Measurements from ENCODE around the gene E4F1.

Gene E4F1

DNA sequence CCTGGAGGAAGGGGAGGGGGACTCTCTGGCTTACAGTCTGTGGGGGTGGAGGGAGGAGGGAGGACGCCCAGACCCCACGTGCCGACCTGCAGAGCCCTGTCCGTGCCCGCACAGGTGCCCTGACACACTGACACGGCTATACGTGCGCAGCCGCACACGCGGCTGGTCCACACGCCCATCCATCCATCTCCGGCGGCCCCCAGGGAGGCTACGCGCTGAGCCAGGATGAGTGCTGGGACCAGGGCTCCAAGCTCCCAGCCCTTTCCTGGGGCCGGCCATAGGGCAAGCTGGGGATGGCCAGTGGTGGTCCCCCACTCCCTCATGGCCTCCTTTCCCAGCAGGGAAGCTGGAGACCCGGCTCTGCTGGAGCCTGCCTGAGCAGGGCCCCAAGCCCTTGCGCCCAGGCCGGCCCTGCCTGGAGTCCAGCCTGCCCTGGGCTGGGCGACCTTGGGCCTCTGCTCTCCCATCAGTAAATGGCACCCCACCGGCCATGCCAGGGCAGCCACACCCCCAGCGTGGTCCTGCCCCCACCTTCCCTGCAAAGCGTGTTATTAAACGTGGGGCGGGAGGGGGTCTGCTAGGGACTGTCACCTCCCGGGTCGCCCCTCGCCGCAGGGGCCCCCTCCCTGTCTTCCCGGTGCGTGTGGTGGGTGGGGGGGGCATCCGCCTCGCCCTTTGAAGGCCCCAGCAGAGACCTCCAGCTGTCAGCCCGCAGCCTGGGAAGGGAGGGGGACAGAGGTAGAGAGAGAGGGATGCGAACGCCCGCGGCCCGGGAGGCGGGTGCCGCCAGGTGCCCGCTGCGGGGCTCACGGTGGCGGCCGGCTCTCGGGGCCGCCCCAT lies 27.8 kb upstream of the E4F1 start:
- Histone ChIP-seq H3K27ac (ENCODE audit: low read depth, low read length) (no peak overlapping the region), H3K4me3 (ENCODE audit: low read length) (peak overlapping the region; percentile 10; the same call in 1 of the 2 replicates), H4K20me1 (ENCODE audit: control insufficient read depth, insufficient read depth, low read depth, low read length) (peaks cover 5% of the 10 kb centered on the region; the same call in 1 of the 2 replicates)

DNA sequence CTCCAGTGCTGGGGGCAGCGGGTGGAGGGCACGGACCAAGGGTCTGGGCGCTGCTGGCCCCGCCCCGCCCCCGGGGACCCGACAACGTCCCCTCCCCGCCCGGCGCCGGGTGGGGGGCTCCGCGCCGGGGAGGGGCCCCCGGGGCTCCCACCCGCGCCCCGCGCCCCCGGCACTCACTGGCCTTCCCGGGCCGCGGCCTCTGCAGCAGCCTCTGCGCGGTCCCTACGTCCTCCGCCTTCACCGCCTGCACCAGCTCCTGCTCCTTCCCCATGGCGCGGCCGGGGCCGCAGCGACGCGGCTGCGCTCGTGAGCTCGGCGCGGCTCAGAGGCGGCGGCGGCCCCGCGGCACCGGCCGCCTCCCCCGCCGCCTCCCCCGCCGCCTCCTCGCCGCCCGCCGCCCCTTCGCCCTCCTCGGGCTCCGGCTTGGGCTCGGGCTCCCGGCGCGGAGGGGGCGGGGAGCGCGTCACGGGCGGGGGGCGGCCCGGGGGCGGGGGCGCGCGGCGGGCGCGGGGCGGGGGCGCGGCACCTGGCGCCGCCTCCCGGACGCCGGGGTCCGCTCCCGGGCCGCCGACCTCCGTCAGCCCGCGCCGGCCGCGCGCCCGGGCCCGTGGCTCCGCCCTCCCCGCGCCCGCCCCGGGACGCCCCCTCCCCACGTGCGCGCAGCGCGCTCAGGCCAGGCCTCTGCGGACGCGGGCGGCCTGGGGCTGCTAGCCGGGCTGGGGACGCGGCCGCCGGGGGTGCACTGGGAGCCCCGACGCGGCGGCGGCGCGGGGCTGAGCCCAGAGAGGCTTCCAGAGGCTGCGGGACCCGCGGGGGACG lies 27.0 kb upstream of the E4F1 start, which contains the start of gene CASKIN1:
CASKIN1 (minus strand) TSS at position 444 of the 819 bp plus-strand sequence; CDS start at position 271, 173 bp downstream.
- H3K27me3 ChIP-seq (ENCODE audit: control insufficient read depth, low read length): peaks cover 64% of the 10 kb centered on the region

More for the DNA sequence above, 27.8 kb upstream of the E4F1 start:
- Histone ChIP-seq H3F3A (ENCODE audit: control insufficient read depth, insufficient read depth) (no peaks in the 10 kb centered on the region), H3K27me3 (ENCODE audit: control insufficient read depth, low read length) (peaks cover 63% of the 10 kb centered on the region), H3K79me2 (ENCODE audit: control insufficient read depth, low read length) (no peaks in the 10 kb centered on the region), H3K36me3 (ENCODE audit: control insufficient read depth, low read length) (no peaks in the 10 kb centered on the region), H3K9me3 (ENCODE audit: control insufficient read depth, insufficient read depth, low read length) (no peaks in the 10 kb centered on the region), H3K9me2 (replicated peaks; ENCODE audit: control insufficient read depth, low read length) (no peaks in the 10 kb centered on the region), H3K4me2 (ENCODE audit: low read length) (peak overlapping the region; percentile 33), H3K4me1 (ENCODE audit: control insufficient read depth, low read length) (peaks cover 10% of the 10 kb centered on the region)
- TF ChIP-seq EZH2phosphoT487 (IDR thresholded peaks at IDR 0.05; ENCODE audit: borderline replicate concordance, low read length): peak; percentile 93
- TF ChIP-seq, protein P1, sequence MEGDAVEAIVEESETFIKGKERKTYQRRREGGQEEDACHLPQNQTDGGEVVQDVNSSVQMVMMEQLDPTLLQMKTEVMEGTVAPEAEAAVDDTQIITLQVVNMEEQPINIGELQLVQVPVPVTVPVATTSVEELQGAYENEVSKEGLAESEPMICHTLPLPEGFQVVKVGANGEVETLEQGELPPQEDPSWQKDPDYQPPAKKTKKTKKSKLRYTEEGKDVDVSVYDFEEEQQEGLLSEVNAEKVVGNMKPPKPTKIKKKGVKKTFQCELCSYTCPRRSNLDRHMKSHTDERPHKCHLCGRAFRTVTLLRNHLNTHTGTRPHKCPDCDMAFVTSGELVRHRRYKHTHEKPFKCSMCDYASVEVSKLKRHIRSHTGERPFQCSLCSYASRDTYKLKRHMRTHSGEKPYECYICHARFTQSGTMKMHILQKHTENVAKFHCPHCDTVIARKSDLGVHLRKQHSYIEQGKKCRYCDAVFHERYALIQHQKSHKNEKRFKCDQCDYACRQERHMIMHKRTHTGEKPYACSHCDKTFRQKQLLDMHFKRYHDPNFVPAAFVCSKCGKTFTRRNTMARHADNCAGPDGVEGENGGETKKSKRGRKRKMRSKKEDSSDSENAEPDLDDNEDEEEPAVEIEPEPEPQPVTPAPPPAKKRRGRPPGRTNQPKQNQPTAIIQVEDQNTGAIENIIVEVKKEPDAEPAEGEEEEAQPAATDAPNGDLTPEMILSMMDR (IDR thresholded peaks at IDR 0.05; ENCODE audit: low read depth, low read length, poor library complexity, severe bottlenecking): no peak

DNA sequence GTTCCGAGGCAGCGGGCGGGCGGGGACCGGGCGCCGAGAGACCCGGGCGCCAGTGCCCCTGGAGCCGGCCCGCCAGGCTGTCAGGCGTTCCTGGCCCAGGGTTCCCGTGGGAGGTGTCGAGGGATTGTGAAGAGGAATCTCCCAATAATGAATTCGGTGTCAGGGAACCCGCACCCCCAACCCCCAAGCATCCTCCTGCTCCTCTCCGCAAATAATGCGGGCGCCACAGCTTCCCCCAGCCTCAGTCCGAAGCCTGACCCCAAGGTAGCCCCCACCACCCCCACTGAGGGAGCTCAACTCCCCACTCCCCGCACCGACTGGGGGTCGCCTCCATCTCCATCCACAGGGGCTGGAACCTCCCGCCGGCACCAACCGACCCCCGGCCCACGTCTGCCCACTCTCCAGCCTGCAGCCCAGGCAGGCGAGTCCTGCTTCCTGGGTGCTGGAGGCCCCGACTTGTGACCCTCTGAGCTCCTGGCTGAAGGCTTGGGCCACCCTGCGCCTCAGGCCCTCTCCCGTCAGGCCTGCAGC lies 26.3 kb upstream of the E4F1 start:
- no peak overlapping the region for H3K27ac ChIP-seq (ENCODE audit: low read depth, low read length)
- TF ChIP-seq, protein P1 (IDR thresholded peaks at IDR 0.05; ENCODE audit: low read depth, low read length, poor library complexity, severe bottlenecking): no peak
- TF ChIP-seq EZH2phosphoT487 (IDR thresholded peaks at IDR 0.05; ENCODE audit: borderline replicate concordance, low read length): peak; percentile 64; the same call in 1 of the 2 replicates
- H3K4me1 ChIP-seq (ENCODE audit: control insufficient read depth, low read length): peaks cover 10% of the 10 kb centered on the region
- no peaks in the 10 kb centered on the region for H3F3A ChIP-seq (ENCODE audit: control insufficient read depth, insufficient read depth)
- H3K27me3 ChIP-seq (ENCODE audit: control insufficient read depth, low read length): peaks cover 64% of the 10 kb centered on the region
- no peaks in the 10 kb centered on the region for H3K9me3 ChIP-seq (ENCODE audit: control insufficient read depth, insufficient read depth, low read length)
- no peak overlapping the region for H3K4me2 ChIP-seq (ENCODE audit: low read length)
- H4K20me1 ChIP-seq (ENCODE audit: control insufficient read depth, insufficient read depth, low read depth, low read length): peaks cover 5% of the 10 kb centered on the region; the same call in 1 of the 2 replicates
- H3K79me2 ChIP-seq (ENCODE audit: control insufficient read depth, low read length): no peaks in the 10 kb centered on the region
- no peaks in the 10 kb centered on the region for H3K9me2 ChIP-seq (replicated peaks; ENCODE audit: control insufficient read depth, low read length)
- no peak overlapping the region for H3K4me3 ChIP-seq (ENCODE audit: low read length)
- no peaks in the 10 kb centered on the region for H3K36me3 ChIP-seq (ENCODE audit: control insufficient read depth, low read length)

More for the DNA sequence above, 27.0 kb upstream of the E4F1 start, which contains the start of gene CASKIN1:
- H3K4me1 ChIP-seq (ENCODE audit: control insufficient read depth, low read length): peaks cover 10% of the 10 kb centered on the region
- H3F3A ChIP-seq (ENCODE audit: control insufficient read depth, insufficient read depth): no peaks in the 10 kb centered on the region
- H3K27ac ChIP-seq (ENCODE audit: low read depth, low read length): no peak within 1 kb of the TSS
- H3K4me2 ChIP-seq (ENCODE audit: low read length): peak within 1 kb of the TSS; percentile 33
- no peaks in the 10 kb centered on the region for H3K9me3 ChIP-seq (ENCODE audit: control insufficient read depth, insufficient read depth, low read length)
- no peaks in the 10 kb centered on the region for H3K79me2 ChIP-seq (ENCODE audit: control insufficient read depth, low read length)
- TF ChIP-seq, protein P1 (IDR thresholded peaks at IDR 0.05; ENCODE audit: low read depth, low read length, poor library complexity, severe bottlenecking): no peak
- TF ChIP-seq EZH2phosphoT487 (IDR thresholded peaks at IDR 0.05; ENCODE audit: borderline replicate concordance, low read length): no peak
- H4K20me1 ChIP-seq (ENCODE audit: control insufficient read depth, insufficient read depth, low read depth, low read length): peaks cover 5% of the 10 kb centered on the region; the same call in 1 of the 2 replicates
- H3K4me3 ChIP-seq (ENCODE audit: low read length): peak within 1 kb of the TSS; percentile 10; the same call in 1 of the 2 replicates
- H3K9me2 ChIP-seq (replicated peaks; ENCODE audit: control insufficient read depth, low read length): no peaks in the 10 kb centered on the region
- no peaks in the 10 kb centered on the region for H3K36me3 ChIP-seq (ENCODE audit: control insufficient read depth, low read length)
